HUDEP-2 (cell line): ENCODE measurements around the gene LAMA2.

Source experiments
- DNase-seq, 76 experiments: peaks; one replicate each; lab custom pipeline; 2025; ENCODE audit not compliant: unreplicated experiment in 76 of 76; lab: John Stamatoyannopoulos, UW

Gene LAMA2

GRCh38 chr6:129416337-129416990, 533.5 kb downstream of the LAMA2 start:
- no peak for DNase-seq

DNA sequence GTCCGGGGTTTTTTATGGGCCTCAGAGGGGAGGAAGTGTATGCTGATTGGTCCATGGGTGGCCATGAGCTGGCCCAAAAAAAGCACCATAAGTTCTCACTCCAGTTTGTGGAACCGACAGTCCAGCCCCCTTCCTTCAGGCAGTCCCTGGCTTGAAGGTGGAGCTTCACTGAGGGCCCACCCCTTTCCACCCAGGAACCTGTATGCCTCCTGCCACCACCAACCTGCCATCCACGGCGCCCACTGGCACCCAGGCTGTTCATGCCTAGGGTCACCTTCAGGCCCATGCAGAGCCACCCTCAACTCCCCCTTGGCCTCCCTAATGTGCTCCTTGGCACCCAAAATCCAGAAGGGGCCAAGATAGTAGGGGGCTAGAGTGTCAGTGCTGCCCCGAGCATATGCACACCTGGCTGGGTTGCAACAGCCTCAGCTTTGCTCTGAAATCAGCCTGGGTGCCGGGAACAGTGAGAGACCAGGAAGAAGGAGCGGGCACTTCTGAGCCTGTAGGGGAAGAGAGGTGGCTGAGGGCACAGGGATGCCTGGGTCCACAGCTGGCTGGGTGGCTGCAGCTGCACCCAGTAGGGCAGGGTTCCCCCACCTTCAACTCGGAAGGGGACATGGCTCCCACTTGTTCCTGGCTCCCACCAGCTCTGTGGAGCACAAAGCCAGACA, 534.6 kb downstream of the LAMA2 start:
- DNase-seq = no peak

DNA sequence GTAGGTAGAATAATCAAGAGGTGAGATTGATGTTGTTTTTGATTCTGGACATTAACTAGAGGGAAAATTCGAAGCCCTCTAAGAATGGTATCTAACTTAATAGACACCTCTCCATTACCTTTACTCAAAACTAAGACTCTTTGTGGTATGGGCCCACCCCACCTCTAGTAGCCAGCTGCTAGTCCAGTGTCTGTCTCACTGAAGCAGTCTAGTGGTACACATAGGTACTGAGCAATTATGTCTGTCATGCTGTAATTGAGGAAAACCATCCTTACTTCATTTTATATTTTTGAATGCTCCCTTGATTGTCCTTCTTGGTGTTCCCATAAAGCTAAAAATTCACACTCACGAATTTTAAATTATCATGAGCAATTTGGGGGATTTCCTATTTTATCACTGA, 536.4 kb downstream of the LAMA2 start:
- DNase-seq = no peak

DNA sequence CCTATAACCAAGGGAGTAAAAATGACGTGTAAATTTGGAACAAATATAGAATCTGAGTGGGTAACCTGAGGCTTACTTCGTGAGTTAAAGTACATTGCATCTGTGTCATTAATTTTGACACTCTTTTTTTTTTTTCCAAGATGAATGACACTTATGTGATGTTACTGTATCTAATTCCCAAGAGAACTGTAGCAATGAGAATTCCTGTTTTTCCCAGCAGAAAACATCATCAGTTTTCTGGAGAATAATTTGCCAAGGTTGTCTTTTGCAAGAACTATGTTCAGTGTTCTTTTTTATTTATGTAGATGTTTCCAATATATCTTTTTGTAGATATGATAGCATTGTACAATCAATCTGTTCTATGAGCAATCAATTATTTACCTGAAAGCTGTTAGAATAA, 543.4 kb downstream of the LAMA2 start:
- DNase-seq = no peak

DNA sequence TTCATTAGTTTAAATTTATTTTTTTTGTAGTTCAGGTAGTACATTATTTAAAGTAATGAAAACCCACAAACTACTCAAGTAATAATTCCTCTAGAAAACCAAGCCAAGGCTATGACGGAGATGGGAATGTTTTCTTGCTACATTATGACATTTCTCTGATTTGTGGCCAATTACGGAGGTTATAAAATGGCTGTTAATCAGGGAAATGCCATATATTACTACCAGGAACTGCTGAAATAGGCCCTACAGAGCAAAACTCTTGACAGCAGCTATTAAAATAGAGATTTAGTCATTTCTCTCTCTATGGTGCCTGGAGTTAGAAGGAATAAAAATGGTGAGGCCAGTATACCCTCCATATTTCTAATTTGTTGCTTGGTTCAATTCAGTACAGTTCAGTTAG, 547.0 kb downstream of the LAMA2 start:
- DNase-seq = no peak

GRCh38 chr6:129432738-129433137, 549.8 kb downstream of the LAMA2 start:
- DNase-seq = no peak

DNA sequence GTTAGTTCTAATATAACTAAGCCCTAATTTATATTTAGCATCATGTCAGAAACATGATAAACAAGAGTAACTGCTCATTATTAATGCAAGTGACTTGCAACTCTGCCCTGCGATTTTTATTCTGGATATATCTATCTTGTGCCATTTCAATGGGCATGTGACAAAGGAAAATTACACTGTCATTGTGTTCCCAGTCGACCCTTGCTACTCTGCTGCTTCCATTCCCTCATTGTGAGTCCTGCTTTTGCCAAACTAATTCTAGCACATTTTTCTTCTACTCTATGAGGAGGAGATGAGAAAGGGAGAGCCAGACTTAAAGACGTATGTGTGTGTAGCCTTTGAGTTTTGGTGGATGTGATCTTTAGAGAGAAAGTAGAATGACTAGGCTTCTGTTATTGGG, 551.2 kb downstream of the LAMA2 start:
- DNase-seq = no peak

- peak in 6 of 76 experiments; percentile 7 to 27 (median 19) for DNase-seq
Observed at GRCh38 chr6:129440691-129441090, 557.8 kb downstream of the LAMA2 start.

DNA sequence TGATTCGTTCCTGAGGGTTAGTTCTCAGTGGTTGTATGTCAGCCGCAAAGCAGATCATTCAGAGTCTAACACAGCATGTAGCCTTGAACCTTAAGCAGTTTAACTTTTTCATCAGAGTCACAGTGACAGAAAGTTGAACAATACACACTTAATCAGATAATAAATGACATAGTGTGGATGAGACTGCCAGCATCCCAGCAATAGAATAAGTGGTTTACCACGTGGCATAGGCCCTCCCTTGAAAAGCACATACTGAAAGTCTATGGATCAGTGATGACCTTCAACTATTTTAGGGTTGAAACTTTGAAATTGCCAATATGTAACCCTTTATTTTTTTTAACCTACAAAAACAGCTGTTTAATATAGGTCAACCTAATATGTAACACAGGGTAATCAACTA, 561.7 kb downstream of the LAMA2 start:
- DNase-seq = no peak

GRCh38 chr6:129446272-129447197, 563.6 kb downstream of the LAMA2 start:
- DNase-seq = no peak

DNA sequence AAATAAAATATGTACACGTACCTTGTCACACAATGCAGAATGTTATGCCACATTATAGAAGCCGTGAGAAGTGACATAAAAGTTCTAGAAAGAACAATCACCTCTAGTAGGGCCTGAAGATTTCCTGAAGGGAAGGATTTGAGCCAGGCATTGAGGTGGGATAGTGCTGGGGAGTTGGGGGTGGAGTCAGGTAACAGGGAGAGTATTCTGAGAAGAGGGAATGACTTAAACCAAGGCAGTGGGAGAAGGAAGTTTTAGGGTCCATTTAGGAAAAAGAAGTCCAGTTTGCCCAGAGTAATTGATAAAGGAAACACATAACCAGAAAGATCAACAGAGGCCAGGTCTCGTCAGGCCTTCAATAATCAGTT, 564.2 kb downstream of the LAMA2 start:
- DNase-seq = no peak

GRCh38 chr6:129448965-129449364, 566.0 kb downstream of the LAMA2 start:
- no peak for DNase-seq

GRCh38 chr6:129451187-129451586, 568.2 kb downstream of the LAMA2 start:
- no peak for DNase-seq

DNA sequence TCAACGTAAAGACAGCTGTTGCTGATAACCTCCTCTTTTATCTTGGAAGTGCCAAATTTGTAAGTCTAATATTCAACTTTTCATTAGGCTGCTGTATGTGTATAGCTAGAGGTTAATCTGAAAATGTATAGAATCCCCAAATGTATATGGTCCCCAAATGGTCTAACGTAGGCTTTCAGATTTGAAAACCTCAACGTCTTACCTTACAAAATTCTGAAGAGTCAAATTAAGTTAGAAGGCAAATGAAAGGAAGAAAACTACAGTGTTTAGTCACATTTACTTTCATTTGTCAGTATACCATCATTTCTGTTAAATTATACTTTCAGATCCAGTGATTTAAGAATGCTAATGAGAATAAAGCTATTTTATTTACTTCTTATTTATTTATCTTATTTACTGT, 570.1 kb downstream of the LAMA2 start:
- DNase-seq = no peak

GRCh38 chr6:129454488-129454887, 571.5 kb downstream of the LAMA2 start:
- DNase-seq = no peak

GRCh38 chr6:129455126-129455769, 572.3 kb downstream of the LAMA2 start:
- DNase-seq = no peak

DNA sequence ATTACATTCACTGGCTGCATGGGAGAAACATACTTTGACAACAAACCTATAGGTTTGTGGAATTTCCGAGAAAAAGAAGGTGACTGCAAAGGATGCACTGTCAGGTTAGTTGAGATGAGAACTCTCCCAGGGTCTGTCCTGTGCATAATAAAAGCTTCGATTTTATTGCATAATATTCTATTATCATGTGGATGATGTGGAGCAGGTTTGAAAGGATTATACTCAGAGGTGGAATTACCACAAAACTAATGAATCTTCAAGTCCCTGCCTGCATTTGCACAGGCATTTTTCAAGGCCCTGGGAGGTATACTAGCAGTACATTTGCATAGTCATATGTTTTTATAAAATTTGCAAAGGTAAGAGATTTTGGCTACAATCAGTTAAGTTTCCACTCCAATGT, 577.3 kb downstream of the LAMA2 start:
- no peak for DNase-seq

- no peak for DNase-seq
Observed at GRCh38 chr6:129469070-129469662, 586.2 kb downstream of the LAMA2 start.

GRCh38 chr6:129472239-129472638, 589.3 kb downstream of the LAMA2 start:
- no peak for DNase-seq

GRCh38 chr6:129473546-129473945, 590.6 kb downstream of the LAMA2 start:
- no peak for DNase-seq
